AG10803 (cell line): ENCODE results near the gene SIGLEC15.
"Not testable (repeated sequence)": the region's sequence is repeated elsewhere in the genome, so short reads cannot be mapped to it uniquely, and the experiment has no call there.

Source experiments
- DNase-seq: peaks from one replicate; pipeline ENCODE4 v3.0.0; 2010; ENCODE audit warnings: low read depth
- H3K4me3 ChIP-seq: 2 replicates; pipeline ENCODE4 v1.5.1; 2011; ENCODE audit warnings: mild to moderate bottlenecking, low read length, control low read depth
- CTCF ChIP-seq: conservative IDR thresholded peaks from 2 replicates; pipeline ENCODE4 v1.5.1; 2011; ENCODE audit warnings: mild to moderate bottlenecking, low read length, control low read depth, inconsistent platforms

The SIGLEC15 gene

GRCh38 chr18:45820106-45820745 lies 5.2 kb upstream of the SIGLEC15 start:
- no peak for DNase-seq
- no peak overlapping the region for H3K4me3 ChIP-seq

GRCh38 chr18:45821026-45821425 lies 4.4 kb upstream of the SIGLEC15 start:
- no peak for DNase-seq
- no peak for TF ChIP-seq CTCF
- H3K4me3 ChIP-seq: no peak overlapping the region

More at GRCh38 chr18:45820106-45820745, 5.2 kb upstream of the SIGLEC15 start:
- TF ChIP-seq CTCF: no peak

GRCh38 chr18:45821711-45822110 lies 3.8 kb upstream of the SIGLEC15 start:
- DNase-seq: no peak
- no peak for TF ChIP-seq CTCF
- H3K4me3 ChIP-seq: no peak overlapping the region

- no peak overlapping the region for H3K4me3 ChIP-seq
- no peak for DNase-seq
- no peak for TF ChIP-seq CTCF
Measured at GRCh38 chr18:45826084-45826483, 609 bp downstream of the SIGLEC15 start.

- DNase-seq: peak; percentile 40
- H3K4me3 ChIP-seq: not testable (repeated sequence)
Measured at GRCh38 chr18:45826716-45827115, 1.2 kb downstream of the SIGLEC15 start.

GRCh38 chr18:45828917-45829811 lies 3.7 kb downstream of the SIGLEC15 start:
- no peak for TF ChIP-seq CTCF
- H3K4me3 ChIP-seq: no peak overlapping the region
- DNase-seq: no peak

- H3K4me3 ChIP-seq: no peak overlapping the region
- DNase-seq: no peak
- TF ChIP-seq CTCF: no peak
Measured at GRCh38 chr18:45829855-45830254, 4.4 kb downstream of the SIGLEC15 start.
